Stimulated activated CD8-positive, alpha-beta memory T cell treated with anti-CD3 and anti-CD28 coated beads, Interleukin-7, amount 100 ng/mL, for 1 hour (primary cell): ENCODE measurements around the gene ZNF234.
"Not testable (repeated sequence)": the region's sequence is repeated elsewhere in the genome, so short reads cannot be mapped to it uniquely, and the experiment has no call there.

Experiments
- DNase-seq, 2 donors: peaks; one replicate each; pipeline ENCODE4 v3.0.0-alpha.2; 2020; ENCODE audit warnings: low read depth in 2 of 2

Gene ZNF234

DNA sequence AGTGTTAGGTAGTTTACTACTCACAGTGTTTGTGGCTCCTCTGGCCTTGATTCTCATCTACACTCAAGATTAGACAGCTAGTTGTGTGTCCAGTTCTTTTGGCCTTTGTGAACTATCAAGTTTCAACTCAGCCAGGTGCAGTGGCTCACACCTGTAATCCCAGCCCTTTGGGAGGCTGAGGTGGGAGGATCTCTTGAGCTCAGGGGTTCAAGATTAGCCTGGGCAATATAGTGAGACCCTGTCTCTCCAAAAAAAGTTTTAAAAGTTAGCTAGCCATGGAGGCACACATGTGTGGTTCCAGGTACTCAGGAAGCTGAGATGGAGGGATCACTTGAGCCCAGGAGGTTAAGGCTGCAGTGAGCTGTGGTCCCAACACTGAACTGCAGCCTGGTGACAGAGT, 39.6 kb downstream of the ZNF234 start:
- no peak for DNase-seq

- DNase-seq, result no peak
Observed at GRCh38 chr19:44182145-44182544, 40.8 kb downstream of the ZNF234 start.

- DNase-seq, result no peak
Observed at GRCh38 chr19:44190020-44190419, 48.7 kb downstream of the ZNF234 start.

DNA sequence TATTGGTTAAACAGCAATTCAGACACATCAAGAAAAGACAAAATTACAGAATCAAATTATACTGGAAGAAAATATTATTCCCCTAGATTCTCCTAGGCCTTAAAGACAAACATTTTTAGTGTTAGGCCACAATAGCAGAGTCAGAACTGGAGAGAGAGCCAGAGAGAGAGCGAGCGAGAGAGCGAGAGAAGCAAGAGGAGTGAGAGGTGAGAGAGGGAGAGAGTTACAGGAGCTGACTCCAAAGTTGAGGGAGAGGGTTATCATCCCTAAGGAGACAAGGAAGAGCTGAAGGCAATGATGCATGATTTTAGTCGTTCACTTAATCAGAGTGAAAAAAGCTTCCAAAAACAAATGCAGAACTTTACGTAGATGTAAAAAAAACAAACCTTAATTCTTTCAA, 50.8 kb downstream of the ZNF234 start:
- DNase-seq, result no peak

DNA sequence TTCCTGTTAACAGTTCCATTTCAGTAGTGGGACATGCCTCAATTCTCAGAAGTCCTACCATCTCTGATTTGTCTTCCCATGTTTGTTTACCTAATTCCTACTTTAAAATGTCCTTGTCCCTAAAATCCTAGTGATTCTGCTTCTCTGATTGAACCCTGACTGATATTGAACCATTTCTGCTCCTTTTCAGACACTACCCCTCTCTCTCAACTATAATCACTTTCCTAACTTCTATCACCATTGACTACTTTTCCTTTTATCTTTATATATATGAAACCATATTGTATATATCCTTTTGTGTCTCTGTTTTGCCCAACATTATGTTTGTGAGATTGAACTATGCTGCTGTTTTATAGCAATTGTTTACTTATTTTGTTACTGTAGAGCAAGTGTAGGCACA, 55.4 kb downstream of the ZNF234 start:
- no peak for DNase-seq

GRCh38 chr19:44202470-44202869, 61.1 kb downstream of the ZNF234 start:
- DNase-seq, result no peak

DNA sequence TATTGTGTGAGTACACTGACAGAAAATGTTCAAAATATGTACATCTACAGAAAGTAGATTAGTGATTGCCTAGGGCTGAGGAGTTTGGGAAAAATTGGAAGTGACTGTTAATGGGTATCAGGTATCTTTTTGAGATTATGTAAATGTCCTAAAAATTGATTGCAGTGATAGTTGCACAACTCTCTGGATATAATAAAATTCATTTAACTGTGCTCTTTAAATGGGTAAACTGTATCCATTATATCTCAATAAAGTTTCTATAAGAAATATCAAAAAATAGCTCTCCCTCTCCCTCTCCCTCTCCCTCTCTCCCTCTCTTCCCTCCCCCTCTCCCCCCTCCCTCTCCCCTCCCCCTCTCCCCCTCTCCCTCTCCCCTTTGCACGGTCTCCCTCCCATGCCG, 61.6 kb downstream of the ZNF234 start:
- DNase-seq, result no peak

- not testable (repeated sequence) for DNase-seq
Observed at GRCh38 chr19:44203877-44204276, 62.5 kb downstream of the ZNF234 start.

DNA sequence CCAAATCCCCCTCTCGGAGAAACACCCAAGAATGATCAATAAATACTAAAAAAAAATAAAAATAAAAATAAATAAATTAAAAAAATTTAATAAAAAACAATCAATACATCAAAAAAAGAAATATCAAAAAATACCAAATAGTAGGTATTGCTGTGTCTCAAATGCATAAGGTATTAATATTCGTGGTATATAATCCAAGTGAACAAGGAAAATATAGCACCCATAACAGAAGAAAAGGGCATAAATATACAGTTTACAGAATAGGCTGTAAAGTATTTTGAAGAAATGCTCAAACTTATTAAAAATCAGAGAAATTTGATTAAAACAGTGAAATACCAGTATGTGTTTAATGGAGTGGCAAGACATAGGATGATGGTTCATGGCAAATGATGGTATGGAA, 63.4 kb downstream of the ZNF234 start:
- no peak for DNase-seq

GRCh38 chr19:44207126-44207803, 65.9 kb downstream of the ZNF234 start:
- DNase-seq, result peak; percentile 46 to 58
